Activated naive CD4-positive, alpha-beta T cell treated with anti-CD3 and anti-CD28 coated beads, Interleukin-2, amount 50 U/mL, for 16 hours (primary cell): Measurements from ENCODE around the gene TAS2R13.

ENCODE experiments used
- DNase-seq: peaks from one replicate; pipeline ENCODE4 v3.0.0-alpha.2; 2020

The TAS2R13 gene

DNA sequence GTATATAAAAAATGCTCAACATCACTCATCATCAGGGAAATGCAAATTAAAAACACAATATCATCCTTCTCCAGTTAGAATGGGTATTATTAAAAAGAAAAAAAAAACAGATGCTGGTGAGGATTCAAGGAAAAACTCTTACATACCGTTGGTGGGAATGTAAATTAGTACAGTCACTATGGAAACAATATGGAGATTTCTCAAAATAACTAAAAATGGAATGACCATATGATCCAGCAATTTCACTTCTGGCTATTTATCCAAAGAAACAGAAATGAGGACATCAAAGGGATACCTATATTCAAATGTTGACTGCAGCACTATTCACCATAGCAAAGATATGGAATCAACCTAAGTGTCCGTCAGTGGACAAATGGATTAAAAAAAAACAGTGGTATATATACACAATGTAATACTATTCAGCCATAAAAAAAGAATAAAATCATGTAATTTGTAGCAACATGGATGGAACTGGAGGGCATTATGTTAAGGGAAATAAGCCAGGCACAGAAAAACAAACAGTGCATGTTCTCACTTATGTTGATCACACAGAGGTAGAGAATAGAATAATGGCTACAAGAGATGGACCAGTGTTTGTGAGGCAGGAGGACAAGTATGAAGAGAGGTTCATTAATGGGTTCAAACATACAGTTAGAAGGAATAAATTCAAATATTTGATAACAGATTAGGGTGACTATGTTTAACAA lies 45.7 kb downstream of the TAS2R13 start:
- DNase-seq = no peak

DNA sequence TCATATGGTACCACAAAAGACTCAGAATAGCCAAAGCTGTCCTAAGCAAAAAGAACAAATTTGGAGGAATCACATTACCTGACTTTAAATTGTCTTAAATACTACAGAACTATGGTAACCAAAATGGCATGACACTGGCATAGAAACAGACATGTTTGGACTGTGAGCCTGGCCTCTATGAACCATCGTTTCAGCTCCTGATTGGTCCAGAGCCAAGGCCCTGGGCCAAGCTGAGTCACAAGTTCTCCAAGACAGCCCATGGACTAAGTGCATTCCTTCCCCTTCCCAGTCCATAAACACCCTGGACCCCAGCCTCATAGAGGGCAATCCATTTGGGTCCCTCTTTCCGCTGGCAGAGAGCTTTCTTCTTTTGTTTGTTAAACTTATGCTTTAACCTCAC lies 48.0 kb downstream of the TAS2R13 start:
- no peak for DNase-seq
